HCT116 (cell line): ENCODE results near the gene UCKL1. TPM values are rescaled to one million over a fixed set of nuclear protein-coding genes. Genes with fewer than 3 reads are reported as not detected.

ENCODE experiments used
- ATAC-seq: fragments of 200-7000 bp; cut with Tn5 transposase; 2 replicates; pipeline ENCODE4 v1.9.1; 2020; ENCODE audit warnings: mild to moderate bottlenecking, moderate library complexity
- BruUV-seq: library from RNA; stranded (reverse); fragments of 400-500 nt; replicated peaks from 2 replicates; lab custom pipeline; 2021; lab: Mats Ljungman, UMichigan
- CTCF ChIA-PET: fragments of 300-600 bp; sonication (Branson Sonifier 250); formaldehyde crosslinking; loops from one replicate; lab custom pipeline; 2021; ENCODE audit warnings: antibody characterized with exemption; lab: Charles Lee
- POLR2A ChIA-PET: fragments of 300-600, 350-600 bp; sonication (Branson Sonifier 250); formaldehyde crosslinking; loops from one replicate; lab custom pipeline; 2021; ENCODE audit warnings: antibody characterized with exemption; lab: Charles Lee
- RAD21 ChIA-PET, 2 experiments: fragments of 300-600 bp; sonication (Branson Sonifier 250); formaldehyde crosslinking; loops; one replicate each; lab custom pipeline; 2023; ENCODE audit warnings: low total read pairs in 2 of 2; ENCODE audit not compliant: uncharacterized antibody in 2 of 2, unreplicated experiment in 2 of 2, low non-redundant PET in 1 of 2; lab: Charles Lee
- DNase-seq: peaks from one replicate; pipeline ENCODE4 v3.0.0-alpha.2; 2010; ENCODE audit warnings: low read depth, low spot score
- H2AFZ ChIP-seq: fragments of 200-600 bp; shearing (Covaris generic), sonication (generic); 2 replicates; pipeline ENCODE4 v1.6.1; 2017; ENCODE audit warnings: low read depth, mixed run types, mixed read lengths, antibody characterized with exemption, low read length; ENCODE audit not compliant: poor library complexity, severe bottlenecking
- H3K27ac ChIP-seq: 2 replicates; pipeline ENCODE4 v1.5.1; 2012; ENCODE audit warnings: low read depth, low read length
- H3K27me3 ChIP-seq: fragments of 200-600 bp; sonication (generic); 2 replicates; pipeline ENCODE4 v1.6.1; 2016; ENCODE audit warnings: mixed run types, low read length, mixed read lengths; ENCODE audit not compliant: insufficient read depth
- H3K36me3 ChIP-seq, 2 experiments: fragments of 200-500 bp in 1 of 2; fragments of 200-600 bp in 1 of 2; sonication (Bioruptor generic) in 1 of 2; sonication (generic) in 1 of 2; 2 replicates each; pipeline versions ENCODE4 v1.5.1 to v1.6.1; 2014 to 2016; ENCODE audit warnings: low read length in 2 of 2, inconsistent platforms in 1 of 2, mixed read lengths in 1 of 2, mixed run types in 1 of 2; ENCODE audit not compliant: insufficient read depth in 2 of 2, control insufficient read depth in 1 of 2
- H3K4me1 ChIP-seq, 2 experiments: fragments of 200-600 bp in 1 of 2; sonication (generic) in 1 of 2; 2 replicates each; pipeline versions ENCODE4 v1.5.1 to v1.6.1; 2012 to 2017; ENCODE audit warnings: low read length in 2 of 2, inconsistent platforms in 1 of 2, mild to moderate bottlenecking in 1 of 2, mixed read lengths in 1 of 2, mixed run types in 1 of 2, moderate library complexity in 1 of 2; ENCODE audit not compliant: insufficient read depth in 2 of 2, control insufficient read depth in 1 of 2
- H3K4me2 ChIP-seq: fragments of 200-600 bp; sonication (generic); 2 replicates; pipeline ENCODE4 v1.6.1; 2017; ENCODE audit warnings: mixed run types, low read length, mixed read lengths
- H3K4me3 ChIP-seq, 2 experiments: fragments of 200-600 bp in 1 of 2; sonication (generic) in 1 of 2; replicated peaks in 1 of 2; 2 replicates each; pipeline ENCODE4 v1.5.1; 2011 to 2016; ENCODE audit warnings: low read length in 2 of 2, control low read depth in 1 of 2, low read depth in 1 of 2, mild to moderate bottlenecking in 1 of 2, mixed read lengths in 1 of 2, mixed run types in 1 of 2
- H3K79me2 ChIP-seq: fragments of 200-600 bp; sonication (generic); 2 replicates; pipeline ENCODE4 v1.6.1; 2017; ENCODE audit warnings: mild to moderate bottlenecking, mixed run types, low read length, moderate library complexity, mixed read lengths; ENCODE audit not compliant: insufficient read depth
- H3K9ac ChIP-seq: fragments of 200-600 bp; sonication (generic); 2 replicates; pipeline ENCODE4 v1.6.1; 2016; ENCODE audit warnings: low read length, mixed read lengths
- H3K9me2 ChIP-seq: fragments of 200-600 bp; sonication (generic), shearing (Covaris generic); 2 replicates; pipeline ENCODE4 v1.6.1; 2017; ENCODE audit warnings: mixed run types, mild to moderate bottlenecking, moderate library complexity; ENCODE audit not compliant: insufficient read depth
- H3K9me3 ChIP-seq, 2 experiments: fragments of 200-500 bp in 1 of 2; fragments of 200-600 bp in 1 of 2; sonication (Bioruptor generic) in 1 of 2; sonication (generic) in 1 of 2; 2 replicates each; pipeline ENCODE4 v1.6.1; 2014 to 2017; ENCODE audit warnings: low read length in 2 of 2, mixed read lengths in 2 of 2, inconsistent platforms in 1 of 2, low read depth in 1 of 2, mild to moderate bottlenecking in 1 of 2, mixed run types in 1 of 2, moderate library complexity in 1 of 2; ENCODE audit not compliant: control insufficient read depth in 1 of 2, insufficient read depth in 1 of 2
- H4K20me1 ChIP-seq: fragments of 200-600 bp; sonication (generic), shearing (Covaris generic); 2 replicates; pipeline ENCODE4 v1.6.1; 2017; ENCODE audit warnings: mixed run types, mild to moderate bottlenecking, moderate library complexity; ENCODE audit not compliant: insufficient read depth
- CBX3 ChIP-seq: IDR thresholded peaks from 2 replicates; pipeline ENCODE4 v1.6.1; 2012; ENCODE audit warnings: low read depth
- CEBPB ChIP-seq: IDR thresholded peaks from 2 replicates; pipeline ENCODE4 v1.6.1; 2012; ENCODE audit warnings: low read depth
- EGR1 ChIP-seq: IDR thresholded peaks from 2 replicates; pipeline ENCODE4 v1.6.1; 2012; ENCODE audit warnings: low read depth
- EZH2 ChIP-seq: fragments of 200-600 bp; sonication (generic); IDR thresholded peaks from 2 replicates; pipeline ENCODE4 v1.6.1; 2017; ENCODE audit warnings: antibody characterized with exemption, mixed run types
- FOSL1 ChIP-seq: IDR thresholded peaks from 2 replicates; pipeline ENCODE4 v1.6.1; 2012; ENCODE audit warnings: low read depth
- JUND ChIP-seq: IDR thresholded peaks from 2 replicates; pipeline ENCODE4 v1.6.1; 2012
- POLR2AphosphoS5 ChIP-seq: IDR thresholded peaks from 2 replicates; pipeline ENCODE4 v1.6.1; 2011; ENCODE audit warnings: mild to moderate bottlenecking, low read depth, low read length, moderate library complexity
- RAD21 ChIP-seq: IDR thresholded peaks from 2 replicates; pipeline ENCODE4 v1.6.1; 2012; ENCODE audit warnings: low read depth, mild to moderate bottlenecking
- SIN3A ChIP-seq: IDR thresholded peaks from 2 replicates; pipeline ENCODE4 v1.6.1; 2012; ENCODE audit warnings: low read depth
- SP1 ChIP-seq: IDR thresholded peaks from 2 replicates; pipeline ENCODE4 v1.6.1; 2012; ENCODE audit warnings: low read depth
- TCF7L2 ChIP-seq: IDR thresholded peaks from 2 replicates; pipeline ENCODE4 v1.7.0; 2011; ENCODE audit warnings: borderline replicate concordance, inconsistent platforms; ENCODE audit not compliant: insufficient read depth, insufficient read length; ENCODE audit errors: extremely low read depth
- YY1 ChIP-seq: IDR thresholded peaks from 2 replicates; pipeline ENCODE4 v1.6.1; 2011; ENCODE audit warnings: low read length, low read depth, moderate library complexity, mild to moderate bottlenecking; ENCODE audit not compliant: insufficient replicate concordance; ENCODE audit errors: extremely low read depth
- intact Hi-C: fragments of 100-400 bp; cut with micrococcal nuclease; formaldehyde crosslinking; loops from 2 replicates; pipeline ENCODE4 v1.10.0; 2022
- total RNA-seq: library from RNA; stranded (reverse); gene quantifications from one replicate; pipeline ENCODE4 v1.2.1, GENCODE V29; 2021; ENCODE audit not compliant: unreplicated experiment
- TF ChIP-seq, protein P1 (sequence below): IDR thresholded peaks from 2 replicates; pipeline ENCODE4 v1.6.1; 2012
- TF ChIP-seq, protein P2 (sequence below): IDR thresholded peaks from 2 replicates; pipeline ENCODE4 v1.6.1; 2011; ENCODE audit warnings: mild to moderate bottlenecking, low read length, moderate library complexity; ENCODE audit not compliant: insufficient replicate concordance; ENCODE audit errors: extremely low read depth
- TF ChIP-seq, protein P3 (sequence below), 3 experiments: fragments of 200-600 bp in 1 of 3; sonication (generic) in 1 of 3; IDR thresholded peaks in 2 of 3; conservative IDR thresholded peaks in 1 of 3; 2 replicates each; pipeline ENCODE4 v1.5.1; 2012 to 2017; ENCODE audit warnings: low read depth in 2 of 3, low read length in 2 of 3, antibody characterized with exemption in 1 of 3, borderline replicate concordance in 1 of 3, control low read depth in 1 of 3, mild to moderate bottlenecking in 1 of 3, mixed read lengths in 1 of 3, mixed run types in 1 of 3, moderate library complexity in 1 of 3; ENCODE audit not compliant: insufficient read depth in 1 of 3

UCKL1 gene
- total RNA-seq, 1 experiment from 2014 or later = 54.2 TPM

DNA sequence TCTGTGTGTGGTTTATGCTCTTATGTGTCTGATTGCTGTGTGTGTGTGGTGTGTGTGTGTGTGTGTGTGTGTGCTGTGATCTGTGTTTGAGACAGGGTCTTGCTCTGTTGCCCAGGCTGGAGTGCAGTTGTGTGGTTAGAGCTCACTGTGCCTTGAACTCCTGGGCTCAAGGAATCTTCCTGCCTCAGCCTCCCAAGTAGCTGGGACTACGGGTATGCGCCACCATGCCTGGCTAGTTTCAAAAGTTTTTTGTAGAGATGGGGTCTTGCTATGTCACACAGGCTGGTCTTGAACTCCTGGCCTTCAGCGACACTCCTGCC, 16.9 kb upstream of the UCKL1 start:
- H3K9me2 ChIP-seq = no peaks in the 10 kb centered on the region
- peaks cover 22 to 47% of the 10 kb centered on the region in 2 experiments for H3K4me1 ChIP-seq
- H3K4me3 ChIP-seq = no peak overlapping the region
- TF ChIP-seq, protein P1, sequence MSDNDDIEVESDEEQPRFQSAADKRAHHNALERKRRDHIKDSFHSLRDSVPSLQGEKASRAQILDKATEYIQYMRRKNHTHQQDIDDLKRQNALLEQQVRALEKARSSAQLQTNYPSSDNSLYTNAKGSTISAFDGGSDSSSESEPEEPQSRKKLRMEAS = no peak
- TF ChIP-seq EZH2 = no peak
- TF ChIP-seq CBX3 = no peak
- no peak for TF ChIP-seq SP1
- no peak for TF ChIP-seq YY1
- no peak for TF ChIP-seq JUND
- TF ChIP-seq POLR2AphosphoS5 = no peak
- no peak for TF ChIP-seq FOSL1
- no peak for TF ChIP-seq RAD21
- TF ChIP-seq, protein P2, sequence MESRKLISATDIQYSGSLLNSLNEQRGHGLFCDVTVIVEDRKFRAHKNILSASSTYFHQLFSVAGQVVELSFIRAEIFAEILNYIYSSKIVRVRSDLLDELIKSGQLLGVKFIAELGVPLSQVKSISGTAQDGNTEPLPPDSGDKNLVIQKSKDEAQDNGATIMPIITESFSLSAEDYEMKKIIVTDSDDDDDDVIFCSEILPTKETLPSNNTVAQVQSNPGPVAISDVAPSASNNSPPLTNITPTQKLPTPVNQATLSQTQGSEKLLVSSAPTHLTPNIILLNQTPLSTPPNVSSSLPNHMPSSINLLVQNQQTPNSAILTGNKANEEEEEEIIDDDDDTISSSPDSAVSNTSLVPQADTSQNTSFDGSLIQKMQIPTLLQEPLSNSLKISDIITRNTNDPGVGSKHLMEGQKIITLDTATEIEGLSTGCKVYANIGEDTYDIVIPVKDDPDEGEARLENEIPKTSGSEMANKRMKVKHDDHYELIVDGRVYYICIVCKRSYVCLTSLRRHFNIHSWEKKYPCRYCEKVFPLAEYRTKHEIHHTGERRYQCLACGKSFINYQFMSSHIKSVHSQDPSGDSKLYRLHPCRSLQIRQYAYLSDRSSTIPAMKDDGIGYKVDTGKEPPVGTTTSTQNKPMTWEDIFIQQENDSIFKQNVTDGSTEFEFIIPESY = no peak
- no peak for TF ChIP-seq TCF7L2
- no peak for TF ChIP-seq CEBPB
- TF ChIP-seq, protein P3, sequence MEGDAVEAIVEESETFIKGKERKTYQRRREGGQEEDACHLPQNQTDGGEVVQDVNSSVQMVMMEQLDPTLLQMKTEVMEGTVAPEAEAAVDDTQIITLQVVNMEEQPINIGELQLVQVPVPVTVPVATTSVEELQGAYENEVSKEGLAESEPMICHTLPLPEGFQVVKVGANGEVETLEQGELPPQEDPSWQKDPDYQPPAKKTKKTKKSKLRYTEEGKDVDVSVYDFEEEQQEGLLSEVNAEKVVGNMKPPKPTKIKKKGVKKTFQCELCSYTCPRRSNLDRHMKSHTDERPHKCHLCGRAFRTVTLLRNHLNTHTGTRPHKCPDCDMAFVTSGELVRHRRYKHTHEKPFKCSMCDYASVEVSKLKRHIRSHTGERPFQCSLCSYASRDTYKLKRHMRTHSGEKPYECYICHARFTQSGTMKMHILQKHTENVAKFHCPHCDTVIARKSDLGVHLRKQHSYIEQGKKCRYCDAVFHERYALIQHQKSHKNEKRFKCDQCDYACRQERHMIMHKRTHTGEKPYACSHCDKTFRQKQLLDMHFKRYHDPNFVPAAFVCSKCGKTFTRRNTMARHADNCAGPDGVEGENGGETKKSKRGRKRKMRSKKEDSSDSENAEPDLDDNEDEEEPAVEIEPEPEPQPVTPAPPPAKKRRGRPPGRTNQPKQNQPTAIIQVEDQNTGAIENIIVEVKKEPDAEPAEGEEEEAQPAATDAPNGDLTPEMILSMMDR (IDR thresholded peaks at IDR 0.05 in 2 of 3, conservative IDR thresholded peaks at IDR 0.05 in 1 of 3; ENCODE audit: borderline replicate concordance in 1 of 3, insufficient read depth in 1 of 3, low read depth in 2 of 3, low read length in 2 of 3) = no peak
- no peak for TF ChIP-seq SIN3A
- no peak for TF ChIP-seq EGR1
- TF ChIP-seq, all 23 proteins: peak for 0
- Histone ChIP-seq H3K27ac (no peak overlapping the region), H3K27me3 (no peaks in the 10 kb centered on the region), H3K36me3 (no peaks in the 10 kb centered on the region), H3K79me2 (peaks cover 4% of the 10 kb centered on the region; the same call in 1 of the 2 replicates), H2AFZ (no peak overlapping the region), H4K20me1 (no peaks in the 10 kb centered on the region), H3K4me2 (peak overlapping the region; percentile 94), H3K9me3 (no peaks in the 10 kb centered on the region), H3K9ac (peak overlapping the region; percentile 62)
- ATAC-seq (no peak), DNase-seq (no peak)
- intact Hi-C loops = loop anchor here (1.0 to 10.0 kb wide), 3 partner anchors 64 to 188 kb away; partner anchors contain the start of genes ABHD16B and TPD52L2
- ChIA-PET POLR2A (interaction anchor here (0.7 to 1.1 kb wide), 2 partner anchors 56 to 434 kb away, joined by 3 read pairs; no protein-coding TSS in a partner anchor), RAD21 (interaction anchor here (0.6 to 1.2 kb wide), 4 partner anchors 17 to 477 kb away, joined by 3 to 4 read pairs (median 3); partner anchors contain the start of gene UCKL1 (in 1 of the 2)), CTCF (interaction anchor here (1.4 to 2.1 kb wide), 5 partner anchors 15 to 664 kb away, joined by 5 to 30 read pairs (median 12); partner anchors contain the start of genes PTK6 and TPD52L2)
- no TSS peak for BruUV-seq
